A673 (cell line): ENCODE data around the gene DHODH. TPM values are rescaled to one million over a fixed set of nuclear protein-coding genes. Genes with fewer than 3 reads are reported as not detected.

Source experiments
- BruUV-seq: library from RNA; stranded (reverse); fragments of 400-500 nt; replicated peaks from 2 replicates; lab custom pipeline; 2021; lab: Mats Ljungman, UMichigan
- CTCF ChIA-PET: fragments of 300-600 bp; sonication (Branson Sonifier 250); formaldehyde crosslinking; loops from one replicate; lab custom pipeline; 2022; ENCODE audit warnings: antibody characterized with exemption; lab: Charles Lee
- POLR2A ChIA-PET: fragments of 300-600 bp; sonication (Branson Sonifier 250); formaldehyde crosslinking; loops from one replicate; lab custom pipeline; 2022; ENCODE audit warnings: antibody characterized with exemption; ENCODE audit not compliant: low non-redundant PET; lab: Charles Lee
- DNase-seq: peaks from one replicate; pipeline ENCODE4 v3.0.0-alpha.2; 2015; ENCODE audit warnings: low spot score
- H3K27ac ChIP-seq: fragments of 200-600 bp; sonication (generic); 2 replicates; pipeline ENCODE4 v1.5.1; 2016; ENCODE audit warnings: mixed run types, low read depth, mild to moderate bottlenecking, mixed read lengths, antibody characterized with exemption, low read length; ENCODE audit not compliant: poor library complexity, severe bottlenecking
- H3K27me3 ChIP-seq: fragments of 200-600 bp; sonication (generic); replicated peaks from 2 replicates; pipeline ENCODE4 v1.6.1; 2017; ENCODE audit warnings: mixed run types, low read depth, mild to moderate bottlenecking, mixed read lengths, antibody characterized with exemption, low read length; ENCODE audit not compliant: insufficient read depth, poor library complexity
- H3K36me3 ChIP-seq: fragments of 200-600 bp; sonication (generic); 2 replicates; pipeline ENCODE4 v1.6.1; 2016; ENCODE audit warnings: mixed run types, mild to moderate bottlenecking, mixed read lengths, antibody characterized with exemption, low read length; ENCODE audit not compliant: insufficient read depth, poor library complexity, severe bottlenecking
- H3K4me1 ChIP-seq: fragments of 200-600 bp; sonication (generic); 2 replicates; pipeline ENCODE4 v1.6.1; 2017; ENCODE audit warnings: mixed run types, mild to moderate bottlenecking, mixed read lengths, antibody characterized with exemption, low read length; ENCODE audit not compliant: insufficient read depth, poor library complexity, severe bottlenecking
- H3K4me3 ChIP-seq: fragments of 200-600 bp; sonication (generic); 2 replicates; pipeline ENCODE4 v1.5.1; 2016; ENCODE audit warnings: low read depth, mixed run types, mild to moderate bottlenecking, mixed read lengths, low read length; ENCODE audit not compliant: poor library complexity, severe bottlenecking
- H3K9me3 ChIP-seq: fragments of 200-600 bp; sonication (generic); 2 replicates; pipeline ENCODE4 v1.6.1; 2016; ENCODE audit warnings: mixed run types, low read depth, mild to moderate bottlenecking, mixed read lengths, antibody characterized with exemption, low read length; ENCODE audit not compliant: poor library complexity, severe bottlenecking
- EZH2 ChIP-seq: fragments of 200-600 bp; sonication (generic); IDR thresholded peaks from 2 replicates; pipeline ENCODE4 v1.6.1; 2017; ENCODE audit warnings: borderline replicate concordance, low read depth, mild to moderate bottlenecking, mixed read lengths, antibody characterized with exemption, low read length; ENCODE audit not compliant: poor library complexity, severe bottlenecking
- intact Hi-C: fragments of 100-400 bp; cut with micrococcal nuclease; formaldehyde crosslinking; loops from one replicate; pipeline ENCODE4 v1.10.0; 2022; ENCODE audit not compliant: unreplicated experiment
- total RNA-seq: library from RNA; stranded (reverse); gene quantifications from 2 replicates; pipeline ENCODE4 v1.2.3, GENCODE V29; 2021
- TF ChIP-seq, protein P1 (sequence below): fragments of 300-800, 200-600 bp; sonication (generic); conservative IDR thresholded peaks from 2 replicates; pipeline ENCODE4 v1.5.1; 2017; ENCODE audit warnings: low read depth, mild to moderate bottlenecking, antibody characterized with exemption, low read length, moderate library complexity, mixed read lengths

The DHODH gene
- total RNA-seq, 1 experiment from 2014 or later: 12.8 TPM

DNA sequence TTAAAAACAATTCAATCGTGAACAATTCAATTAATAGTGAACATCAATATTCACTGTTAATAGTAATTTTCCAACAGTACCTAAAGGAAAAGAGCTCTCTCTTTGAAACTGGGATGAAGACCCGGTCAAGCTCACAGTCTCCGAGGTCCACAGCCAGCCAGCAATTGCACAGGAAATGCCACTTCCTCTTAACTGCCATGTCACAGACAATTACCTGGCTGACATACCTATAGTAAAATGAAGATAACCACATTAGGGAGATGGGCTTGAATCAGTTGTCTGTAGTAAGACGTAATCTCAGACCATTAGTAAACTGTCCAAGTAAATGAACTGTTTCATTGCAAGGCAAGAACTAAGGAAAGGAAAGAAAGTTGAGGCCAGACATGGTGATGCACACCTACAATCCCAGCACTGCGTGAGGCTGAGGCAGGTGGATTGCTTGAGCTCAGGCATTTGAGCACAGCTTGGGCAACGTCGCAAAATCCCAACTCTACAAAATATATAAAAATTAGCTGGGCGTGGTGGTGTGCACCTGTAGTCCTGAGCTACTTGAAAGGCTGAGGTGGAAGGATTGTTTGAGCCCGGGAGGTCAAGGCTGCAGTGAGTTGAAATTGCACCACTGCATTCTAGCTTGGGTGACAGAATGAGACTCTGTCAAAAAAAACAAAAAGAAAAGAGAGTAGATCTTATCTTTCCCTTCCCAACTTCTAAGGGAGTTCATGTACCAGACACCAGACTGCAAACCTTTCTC is 45.2 kb upstream of the DHODH start:
- POLR2A ChIA-PET: no interaction called here
- TF ChIP-seq, protein P1, sequence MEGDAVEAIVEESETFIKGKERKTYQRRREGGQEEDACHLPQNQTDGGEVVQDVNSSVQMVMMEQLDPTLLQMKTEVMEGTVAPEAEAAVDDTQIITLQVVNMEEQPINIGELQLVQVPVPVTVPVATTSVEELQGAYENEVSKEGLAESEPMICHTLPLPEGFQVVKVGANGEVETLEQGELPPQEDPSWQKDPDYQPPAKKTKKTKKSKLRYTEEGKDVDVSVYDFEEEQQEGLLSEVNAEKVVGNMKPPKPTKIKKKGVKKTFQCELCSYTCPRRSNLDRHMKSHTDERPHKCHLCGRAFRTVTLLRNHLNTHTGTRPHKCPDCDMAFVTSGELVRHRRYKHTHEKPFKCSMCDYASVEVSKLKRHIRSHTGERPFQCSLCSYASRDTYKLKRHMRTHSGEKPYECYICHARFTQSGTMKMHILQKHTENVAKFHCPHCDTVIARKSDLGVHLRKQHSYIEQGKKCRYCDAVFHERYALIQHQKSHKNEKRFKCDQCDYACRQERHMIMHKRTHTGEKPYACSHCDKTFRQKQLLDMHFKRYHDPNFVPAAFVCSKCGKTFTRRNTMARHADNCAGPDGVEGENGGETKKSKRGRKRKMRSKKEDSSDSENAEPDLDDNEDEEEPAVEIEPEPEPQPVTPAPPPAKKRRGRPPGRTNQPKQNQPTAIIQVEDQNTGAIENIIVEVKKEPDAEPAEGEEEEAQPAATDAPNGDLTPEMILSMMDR: no peak
- TF ChIP-seq EZH2: no peak
- no peak for DNase-seq
- intact Hi-C loops: loop anchor here (5.0 kb wide), 1 partner anchor 216 kb away; no protein-coding TSS in a partner anchor
- no peaks in the 10 kb centered on the region for H3K27me3 ChIP-seq
- H3K27ac ChIP-seq: no peak overlapping the region
- CTCF ChIA-PET: no interaction called here
- no peak overlapping the region for H3K4me3 ChIP-seq
- no peaks in the 10 kb centered on the region for H3K36me3 ChIP-seq
- H3K4me1 ChIP-seq: no peaks in the 10 kb centered on the region
- H3K9me3 ChIP-seq: no peaks in the 10 kb centered on the region
- no TSS peak for BruUV-seq

DNA sequence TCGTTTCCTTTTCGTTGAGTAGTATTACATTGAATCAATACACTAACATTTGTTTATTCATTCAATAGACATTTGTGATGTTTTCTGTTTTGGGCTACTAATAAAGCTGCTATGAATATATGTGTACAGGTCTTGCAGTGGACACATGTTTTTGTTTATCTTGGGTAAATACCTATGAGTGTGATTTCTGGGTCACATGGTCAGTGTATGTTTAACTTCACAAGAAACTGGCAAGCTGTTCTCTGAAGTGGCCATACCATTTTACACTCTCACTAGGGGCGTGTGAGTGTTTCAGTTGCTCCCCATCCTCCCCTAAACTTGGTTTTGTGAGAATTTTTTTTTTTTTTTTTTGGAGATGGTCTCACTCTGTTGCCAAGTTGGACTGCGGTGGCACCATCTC is 43.3 kb upstream of the DHODH start:
- BruUV-seq: no TSS peak
- POLR2A ChIA-PET: no interaction called here
- Histone ChIP-seq H3K27ac (no peak overlapping the region), H3K9me3 (no peaks in the 10 kb centered on the region), H3K4me3 (no peak overlapping the region), H3K4me1 (no peaks in the 10 kb centered on the region), H3K27me3 (no peaks in the 10 kb centered on the region), H3K36me3 (no peaks in the 10 kb centered on the region)
- CTCF ChIA-PET: no interaction called here
- TF ChIP-seq EZH2: no peak
- TF ChIP-seq, protein P1: no peak
- intact Hi-C loops: no loop called here
- no peak for DNase-seq

DNA sequence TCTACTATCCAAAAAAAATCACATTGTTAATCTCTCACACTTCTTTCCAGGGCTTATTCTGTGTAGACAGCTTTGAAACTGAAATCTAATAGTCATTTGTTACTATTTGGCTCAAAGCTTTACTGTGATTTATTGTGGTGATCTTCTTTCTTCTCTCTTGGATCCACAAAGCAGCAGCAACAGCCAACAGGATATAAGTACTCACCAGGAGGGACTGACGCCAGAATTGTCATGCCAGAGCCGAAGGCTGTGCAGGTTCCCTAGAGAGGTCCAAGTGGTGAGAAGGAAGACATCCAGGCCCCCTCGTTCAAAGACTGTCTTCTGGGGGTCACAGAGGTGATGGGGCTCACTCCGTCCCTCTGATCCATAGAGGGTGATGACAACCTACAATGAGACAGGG is 41.6 kb upstream of the DHODH start:
- POLR2A ChIA-PET: no interaction called here
- Histone ChIP-seq H3K27ac (no peak overlapping the region), H3K4me1 (no peaks in the 10 kb centered on the region), H3K9me3 (no peaks in the 10 kb centered on the region), H3K36me3 (no peaks in the 10 kb centered on the region), H3K27me3 (no peaks in the 10 kb centered on the region), H3K4me3 (no peak overlapping the region)
- CTCF ChIA-PET: no interaction called here
- BruUV-seq: no TSS peak
- TF ChIP-seq EZH2: no peak
- TF ChIP-seq, protein P1: no peak
- DNase-seq: no peak
- intact Hi-C loops: no loop called here
